H1 (cell line): Measurements from ENCODE around the gene RIMBP2. TPM values are rescaled to one million over a fixed set of nuclear protein-coding genes. Genes with fewer than 3 reads are reported as not detected.

Experiments used
- CTCF ChIA-PET: fragments of 300-600 bp; sonication (Branson Sonifier 250); formaldehyde crosslinking; loops from one replicate; lab custom pipeline; 2021; ENCODE audit not compliant: partially characterized antibody; lab: Charles Lee
- POLR2A ChIA-PET: fragments of 300-600 bp; sonication (Branson Sonifier 250); formaldehyde crosslinking; loops from one replicate; lab custom pipeline; 2021; ENCODE audit warnings: inconsistent platforms; ENCODE audit not compliant: partially characterized antibody; lab: Charles Lee
- DNase-seq, 2 experiments: peaks; one replicate each; pipeline versions ENCODE4 v3.0.0 to v3.0.0-alpha.2; 2010 to 2022; ENCODE audit warnings: low spot score in 2 of 2, low read depth in 1 of 2, mixed read lengths in 1 of 2
- FAIRE-seq: peaks from 2 replicates; lab custom pipeline; 2011; peaks lifted over from hg19 to GRCh38; lab: Jason Lieb, UNC
- H2AFZ ChIP-seq: 2 replicates; pipeline ENCODE4 v1.8.1; 2012; ENCODE audit warnings: low read length, inconsistent platforms
- H2AK5ac ChIP-seq: 2 replicates; pipeline ENCODE4 v1.6.1; 2013; ENCODE audit warnings: low read depth, low read length
- H2BK120ac ChIP-seq: replicated peaks from 2 replicates; pipeline ENCODE3; 2013; ENCODE audit warnings: low read depth, low read length, inconsistent platforms
- H2BK12ac ChIP-seq: 2 replicates; pipeline ENCODE4 v1.6.1; 2013; ENCODE audit warnings: low read depth, low read length
- H2BK15ac ChIP-seq: 2 replicates; pipeline ENCODE4 v1.6.1; 2013; ENCODE audit warnings: low read length
- H2BK20ac ChIP-seq: 2 replicates; pipeline ENCODE4 v1.6.1; 2013; ENCODE audit warnings: low read length
- H2BK5ac ChIP-seq: 2 replicates; pipeline ENCODE4 v1.6.1; 2013; ENCODE audit warnings: low read depth, low read length
- H3K14ac ChIP-seq: 2 replicates; pipeline ENCODE4 v1.6.1; 2013; ENCODE audit warnings: inconsistent platforms; ENCODE audit not compliant: insufficient read length
- H3K18ac ChIP-seq: 2 replicates; pipeline ENCODE4 v1.6.1; 2013; ENCODE audit warnings: low read length; ENCODE audit errors: extremely low read depth
- H3K23ac ChIP-seq: 2 replicates; pipeline ENCODE4 v1.6.1; 2013; ENCODE audit warnings: inconsistent platforms; ENCODE audit not compliant: insufficient read length
- H3K23me2 ChIP-seq: 2 replicates; pipeline ENCODE4 v1.6.1; 2013; ENCODE audit warnings: low read depth, low read length
- H3K27ac ChIP-seq: 2 replicates; pipeline ENCODE4 v1.6.1; 2011; ENCODE audit warnings: low read depth, low read length, inconsistent platforms
- H3K27me3 ChIP-seq, 4 experiments: replicated peaks in 1 of 4; 1 replicate in 1 of 4; 2 replicates in 3 of 4; pipeline versions ENCODE4 v1.6.1 to v1.8.1; 2011 to 2013; ENCODE audit warnings: low read length in 3 of 4, mild to moderate bottlenecking in 3 of 4, inconsistent platforms in 2 of 4, mixed read lengths in 2 of 4, moderate library complexity in 1 of 4; ENCODE audit not compliant: control insufficient read depth in 3 of 4, insufficient read depth in 3 of 4; ENCODE audit errors: extremely low read depth in 1 of 4
- H3K36me3 ChIP-seq, 4 experiments: 2 replicates each; pipeline versions ENCODE4 v1.6.1 to v1.8.1; 2011 to 2013; ENCODE audit warnings: mild to moderate bottlenecking in 4 of 4, low read length in 3 of 4, moderate library complexity in 2 of 4, control low read depth in 1 of 4, inconsistent platforms in 1 of 4; ENCODE audit not compliant: insufficient read depth in 4 of 4, control insufficient read depth in 2 of 4
- H3K4ac ChIP-seq: replicated peaks from 2 replicates; pipeline ENCODE3; 2013; ENCODE audit warnings: low read length, low read depth, mixed read lengths, inconsistent platforms; ENCODE audit not compliant: insufficient read length
- H3K4me1 ChIP-seq, 4 experiments: replicated peaks in 1 of 4; 1 replicate in 1 of 4; 2 replicates in 3 of 4; pipeline versions ENCODE4 v1.6.1 to v1.8.1; 2011 to 2013; ENCODE audit warnings: low read length in 3 of 4, inconsistent platforms in 2 of 4, mixed read lengths in 1 of 4; ENCODE audit not compliant: insufficient read depth in 4 of 4, control insufficient read depth in 3 of 4
- H3K4me2 ChIP-seq, 2 experiments: 2 replicates each; pipeline versions ENCODE4 v1.6.1 to v1.8.1; 2011 to 2013; ENCODE audit warnings: low read depth in 2 of 2, low read length in 2 of 2, control low read depth in 1 of 2, inconsistent platforms in 1 of 2, mild to moderate bottlenecking in 1 of 2; ENCODE audit not compliant: insufficient read depth in 1 of 2
- H3K4me3 ChIP-seq, 4 experiments: fragments of 200-600, 300-600 bp in 1 of 4; sonication (generic), shearing (Covaris generic), sonication (Bioruptor Twin) in 1 of 4; 2 replicates each; pipeline versions ENCODE4 v1.5.1 to v1.8.1; 2011 to 2016; ENCODE audit warnings: low read length in 4 of 4, low read depth in 3 of 4, control low read depth in 2 of 4, inconsistent platforms in 2 of 4, mild to moderate bottlenecking in 2 of 4, mixed read lengths in 1 of 4, moderate library complexity in 1 of 4; ENCODE audit not compliant: insufficient read depth in 2 of 4; ENCODE audit errors: extremely low read depth in 1 of 4
- H3K56ac ChIP-seq: replicated peaks from 2 replicates; pipeline ENCODE3; 2013; ENCODE audit warnings: low read depth, mild to moderate bottlenecking, mixed read lengths, low read length, inconsistent platforms; ENCODE audit not compliant: insufficient read length
- H3K79me1 ChIP-seq: 2 replicates; pipeline ENCODE4 v1.6.1; 2013; ENCODE audit warnings: low read depth, low read length, control low read depth
- H3K79me2 ChIP-seq, 2 experiments: 2 replicates each; pipeline versions ENCODE4 v1.6.1 to v1.8.1; 2012 to 2013; ENCODE audit warnings: low read length in 2 of 2, mild to moderate bottlenecking in 2 of 2, inconsistent platforms in 1 of 2; ENCODE audit not compliant: insufficient read depth in 2 of 2, control insufficient read depth in 1 of 2
- H3K9ac ChIP-seq, 4 experiments: replicated peaks in 1 of 4; 1 replicate in 1 of 4; 2 replicates in 3 of 4; pipeline versions ENCODE4 v1.6.1 to v1.8.1; 2011 to 2013; ENCODE audit warnings: low read depth in 3 of 4, low read length in 3 of 4, control low read depth in 2 of 4, mild to moderate bottlenecking in 2 of 4, moderate library complexity in 2 of 4, inconsistent platforms in 1 of 4; ENCODE audit errors: extremely low read depth in 1 of 4
- H3K9me3 ChIP-seq, 2 experiments: 2 replicates each; pipeline versions ENCODE4 v1.6.1 to v1.8.1; 2012 to 2013; ENCODE audit warnings: mild to moderate bottlenecking in 2 of 2, moderate library complexity in 2 of 2, control low read depth in 1 of 2, inconsistent platforms in 1 of 2, low read depth in 1 of 2, low read length in 1 of 2, mixed read lengths in 1 of 2; ENCODE audit not compliant: insufficient read depth in 2 of 2
- H4K20me1 ChIP-seq, 2 experiments: replicated peaks in 1 of 2; 2 replicates each; pipeline versions ENCODE3 to v1.8.1; 2011 to 2013; ENCODE audit warnings: inconsistent platforms in 2 of 2, low read length in 2 of 2, mild to moderate bottlenecking in 1 of 2; ENCODE audit not compliant: insufficient read depth in 2 of 2, control insufficient read depth in 1 of 2
- H4K5ac ChIP-seq: 2 replicates; pipeline ENCODE4 v1.6.1; 2013; ENCODE audit warnings: low read length, low read depth, mixed read lengths, inconsistent platforms; ENCODE audit not compliant: insufficient read length
- H4K8ac ChIP-seq: 2 replicates; pipeline ENCODE4 v1.8.0; 2013; ENCODE audit warnings: mild to moderate bottlenecking, moderate library complexity, low read length, inconsistent platforms; ENCODE audit not compliant: insufficient read depth; ENCODE audit errors: extremely low read depth
- H4K91ac ChIP-seq: replicated peaks from 2 replicates; pipeline ENCODE3; 2013; ENCODE audit warnings: low read length, mixed read lengths, inconsistent platforms; ENCODE audit not compliant: insufficient read length
- ATF3 ChIP-seq: IDR thresholded peaks from 2 replicates; pipeline ENCODE4 v1.6.1; 2011; ENCODE audit warnings: low read depth, mild to moderate bottlenecking, low read length; ENCODE audit not compliant: insufficient read depth
- BCL11A ChIP-seq, 2 experiments: IDR thresholded peaks; one replicate each; pipeline ENCODE4 v1.6.1; 2011; ENCODE audit warnings: low read depth in 2 of 2, low read length in 2 of 2, mild to moderate bottlenecking in 2 of 2
- HDAC2 ChIP-seq, 2 experiments: fragments of 300-600 bp in 1 of 2; sonication (generic) in 1 of 2; IDR thresholded peaks; 2 replicates each; pipeline ENCODE4 v1.6.1; 2011 to 2012; ENCODE audit warnings: low read depth in 2 of 2, low read length in 2 of 2, mild to moderate bottlenecking in 2 of 2, moderate library complexity in 2 of 2, borderline replicate concordance in 1 of 2, inconsistent platforms in 1 of 2
- MAFK ChIP-seq: IDR thresholded peaks from 2 replicates; pipeline ENCODE4 v1.6.1; 2012; ENCODE audit warnings: low read depth, mild to moderate bottlenecking, improper control_type of control experiment, low read length
- NANOG ChIP-seq: IDR thresholded peaks from 2 replicates; pipeline ENCODE4 v1.6.1; 2011; ENCODE audit warnings: low read length, low read depth, mild to moderate bottlenecking, inconsistent platforms; ENCODE audit not compliant: insufficient read depth, poor library complexity, severe bottlenecking
- PHF8 ChIP-seq: fragments of 200-600 bp; sonication (generic); conservative IDR thresholded peaks from 2 replicates; pipeline ENCODE4 v1.7.1; 2012; ENCODE audit warnings: low read depth, mild to moderate bottlenecking, inconsistent platforms, low read length, moderate library complexity
- POU5F1 ChIP-seq: IDR thresholded peaks from 2 replicates; pipeline ENCODE4 v1.6.1; 2011; ENCODE audit warnings: low read depth, mild to moderate bottlenecking, low read length, moderate library complexity
- RNF2 ChIP-seq: fragments of 200-900, 300-1000 bp; sonication (generic); IDR thresholded peaks from 2 replicates; pipeline ENCODE4 v1.7.1; 2016; ENCODE audit warnings: borderline replicate concordance, low read depth, mild to moderate bottlenecking, antibody characterized with exemption, low read length; ENCODE audit not compliant: poor library complexity, severe bottlenecking; ENCODE audit errors: missing control alignments
- SP1 ChIP-seq: IDR thresholded peaks from 2 replicates; pipeline ENCODE4 v1.6.1; 2011; ENCODE audit warnings: low read depth, low read length
- TEAD4 ChIP-seq: IDR thresholded peaks from 2 replicates; pipeline ENCODE4 v1.6.1; 2012; ENCODE audit warnings: low read depth, low read length, inconsistent platforms, mixed read lengths
- WGBS, 2 experiments: shearing (Covaris generic) in 1 of 2; methylation state at CpG; one replicate each; pipeline versions ENCODE4 v1.1.6 to v1.1.7; 2013 to 2015; ENCODE audit warnings: low lambda C conversion rate in 2 of 2, mixed read lengths in 2 of 2, inconsistent platforms in 1 of 2, low coverage in 1 of 2, missing lambda C conversion rate in 1 of 2; ENCODE audit not compliant: insufficient replicate concordance in 2 of 2, insufficient coverage in 1 of 2, insufficient read length in 1 of 2; ENCODE audit errors: extremely low coverage in 1 of 2, missing lambda C conversion rate in 1 of 2; 5-methylcytosine and 5-hydroxymethylcytosine counted together
- polyA plus RNA-seq, 7 experiments: library from polyadenylated mRNA; depleted of rRNA in 3 of 7; stranded (reverse) in 5 of 7; unstranded in 2 of 7; fragments of >200 nt in 5 of 7; fragments of 200-250 nt in 2 of 7; gene quantifications; 1 replicate in 5 of 7; 2 replicates in 1 of 7; 4 replicates in 1 of 7; pipeline versions ENCODE4 v1.2.1 to v1.2.3, GENCODE V29; 2011 to 2013; ENCODE audit warnings: missing spikeins in 2 of 7, mixed read lengths in 2 of 7
- total RNA-seq: library from RNA; stranded (reverse); fragmentation: NEBNext Ultra II Directional; extraction: Animal tissue kit (Norgen Biotek cat#: 25700); gene quantifications from 2 replicates; pipeline ENCODE4 v1.2.1, GENCODE V29; 2021
- TF ChIP-seq, protein P1 (sequence below): IDR thresholded peaks from 2 replicates; pipeline ENCODE4 v1.6.1; 2012; ENCODE audit warnings: inconsistent platforms

Gene RIMBP2
- total and polyA plus RNA-seq, 2 of the 8 experiments (the other 6 are each of a cell fraction or from before 2014, with no cell fraction given), result 0.18 to 0.65 TPM

- no peak for FAIRE-seq
- Histone ChIP-seq H3K18ac (no peak overlapping the region), H2AFZ (0 out of 2 replicates have a peak overlapping the region, but pooled peaks have one; percentile 31), H3K9me3 (no peaks in the 10 kb centered on the region), H2BK120ac (no peak overlapping the region), H2AK5ac (no peak overlapping the region), H3K4me3 (no peak overlapping the region), H2BK20ac (no peak overlapping the region), H4K20me1 (no peaks in the 10 kb centered on the region), H3K56ac (no peak overlapping the region), H2BK15ac (no peak overlapping the region), H4K8ac (no peak overlapping the region), H2BK5ac (no peak overlapping the region), H3K79me1 (no peaks in the 10 kb centered on the region), H4K91ac (no peak overlapping the region), H3K36me3 (no peaks in the 10 kb centered on the region), H3K4me1 (no peaks in the 10 kb centered on the region), H2BK12ac (no peak overlapping the region), H3K4ac (no peak overlapping the region), H3K4me2 (no peak overlapping the region), H3K23me2 (no peaks in the 10 kb centered on the region), H3K9ac (no peak overlapping the region), H3K27ac (no peak overlapping the region), H3K23ac (no peak overlapping the region), H3K79me2 (no peaks in the 10 kb centered on the region), H4K5ac (no peak overlapping the region), H3K27me3 (no peaks in the 10 kb centered on the region), H3K14ac (no peak overlapping the region)
- ChIA-PET CTCF (interaction anchor here (0.7 to 1.7 kb wide), 4 partner anchors 9 to 357 kb away, joined by 3 to 7 read pairs (median 4); no protein-coding TSS in a partner anchor), POLR2A (no interaction called here)
- no peak for DNase-seq
- 81% methylated on average over 12 of the region's 12 CpGs; no CpG with 5 or more reads in 1 of the 2 experiments for WGBS, 2 experiments
- no peak for TF ChIP-seq BCL11A (IDR thresholded peaks at IDR 0.05; ENCODE audit: low read depth in 2 of 2, low read length in 2 of 2)
- TF ChIP-seq NANOG, result no peak
- no peak for TF ChIP-seq HDAC2 (IDR thresholded peaks at IDR 0.05; ENCODE audit: borderline replicate concordance in 1 of 2, low read depth in 2 of 2, low read length in 2 of 2)
- no peak for TF ChIP-seq PHF8
- no peak for TF ChIP-seq TEAD4
- TF ChIP-seq POU5F1, result no peak
- no peak for TF ChIP-seq SP1
- TF ChIP-seq, protein P1, sequence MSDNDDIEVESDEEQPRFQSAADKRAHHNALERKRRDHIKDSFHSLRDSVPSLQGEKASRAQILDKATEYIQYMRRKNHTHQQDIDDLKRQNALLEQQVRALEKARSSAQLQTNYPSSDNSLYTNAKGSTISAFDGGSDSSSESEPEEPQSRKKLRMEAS, result no peak
- TF ChIP-seq ATF3, result no peak
- TF ChIP-seq RNF2, result no peak
- TF ChIP-seq MAFK, result no peak
These were observed 317.8 kb downstream of the RIMBP2 start for GRCh38 chr12:130398100-130398848.
